Stomach (tissue), 9 donors: ENCODE data around the gene GRM3. TPM values are rescaled to one million over a fixed set of nuclear protein-coding genes. Genes with fewer than 3 reads are reported as not detected.

Experiments used
- DNase-seq, 2 donors: peaks; one replicate each; pipeline versions ENCODE4 v3.0.0 to v3.0.0-alpha.2; 2013 to 2019
- H3K27ac ChIP-seq, 5 donors: fragments of 200-600 bp in 4 of 5; sonication (generic) in 4 of 5; one replicate each; pipeline ENCODE4 v1.5.1; 2013 to 2019; ENCODE audit warnings: mild to moderate bottlenecking in 1 of 5, moderate library complexity in 1 of 5
- H3K27me3 ChIP-seq, 3 donors: fragments of 200-600 bp; sonication (generic); one replicate each; pipeline ENCODE4 v1.5.1; 2017 to 2019; ENCODE audit warnings: mixed run types in 1 of 3
- H3K36me3 ChIP-seq, 4 donors: fragments of 200-600 bp; sonication (generic); 1 replicate in 3 of 4; 2 replicates in 1 of 4; pipeline ENCODE4 v1.5.1; 2016 to 2019
- H3K4me1 ChIP-seq, 4 donors: fragments of 200-600 bp; sonication (generic); one replicate each; pipeline ENCODE4 v1.5.1; 2016 to 2019
- H3K4me3 ChIP-seq, 4 donors: fragments of 200-600 bp; sonication (generic) in 3 of 4; one replicate each; pipeline ENCODE4 v1.5.1; 2016 to 2019; ENCODE audit warnings: mild to moderate bottlenecking in 1 of 4
- H3K9me3 ChIP-seq, 4 donors: fragments of 200-600 bp; sonication (generic); one replicate each; pipeline ENCODE4 v1.5.1; 2016 to 2019
- CTCF ChIP-seq, 7 experiments: fragments of 450-650 bp in 4 of 7; fragments of 200-600 bp in 3 of 7; sonication (generic) in 3 of 7; IDR thresholded peaks; one replicate each; pipeline ENCODE4 v1.5.1; 2016 to 2019; ENCODE audit warnings: antibody characterized with exemption in 7 of 7, control low read depth in 2 of 7, mild to moderate bottlenecking in 1 of 7
- EP300 ChIP-seq: sonication (generic); formaldehyde crosslinking; IDR thresholded peaks from one replicate; pipeline ENCODE4 v1.6.1; 2017; ENCODE audit warnings: antibody characterized with exemption
- POLR2A ChIP-seq, 4 donors: fragments of 450-650 bp; IDR thresholded peaks; one replicate each; pipeline ENCODE4 v1.6.1; 2016; ENCODE audit warnings: antibody characterized with exemption in 4 of 4, control low read depth in 2 of 4, mild to moderate bottlenecking in 1 of 4, moderate library complexity in 1 of 4
- POLR2AphosphoS5 ChIP-seq, 3 donors: sonication (generic); formaldehyde crosslinking; IDR thresholded peaks; one replicate each; pipeline ENCODE4 v1.6.1; 2016; ENCODE audit warnings: antibody characterized with exemption in 3 of 3
- WGBS, 5 donors: extraction: QIAGEN DNeasy Blood & Tissue Kit in 3 of 5; methylation state at CpG; one replicate each; pipeline versions ENCODE4 v1.1.5 to v1.1.7; 2013 to 2018; 5-methylcytosine and 5-hydroxymethylcytosine counted together
- intact Hi-C: fragments of 100-400 bp; cut with DNase I; formaldehyde crosslinking; loops from one replicate; pipeline ENCODE4 v1.15.1; 2023; ENCODE audit warnings: low total_unique reads
- polyA plus RNA-seq, 3 donors: library from polyadenylated mRNA; stranded (reverse); fragments of 200-250 nt; gene quantifications; one replicate each; pipeline ENCODE4 v1.2.3, GENCODE V29; 2013
- total RNA-seq, 5 donors: library from RNA; depleted of rRNA; stranded (reverse); fragments of >200 nt; gene quantifications; one replicate each; pipeline versions ENCODE4 v1.1.0 to v1.2.3, GENCODE V29; 2014 to 2016
- donor health status: healthy with polysubstance abuse.
- donor health status: Bipolar disorder and iron deficiency.
- donor health status: healthy.

GRM3 gene
- total and polyA plus RNA-seq, 8 donors, result 0.55 TPM; not detected in 7

- intact Hi-C loops, result no loop called here
- H3K27ac ChIP-seq, result no peak overlapping the region
- no peak overlapping the region for H3K4me3 ChIP-seq
- H3K9me3 ChIP-seq, result no peaks in the 10 kb centered on the region
- 25 to 58% (median 43%) methylated on average over 3 of the region's 3 CpGs for WGBS, 5 donors
- TF ChIP-seq POLR2AphosphoS5 (IDR thresholded peaks at IDR 0.05), result peak in 1 of 3 donors; percentile 10
- no peak for TF ChIP-seq EP300
- H3K36me3 ChIP-seq, result no peaks in the 10 kb centered on the region
- H3K27me3 ChIP-seq, result no peaks in the 10 kb centered on the region
- H3K4me1 ChIP-seq, result no peaks in the 10 kb centered on the region
- DNase-seq, result peak; percentile 26 to 70
These were observed 101.5 kb downstream of the GRM3 start for GRCh38 chr7:86745013-86745745.

- Histone ChIP-seq H3K4me3 (no peak overlapping the region), H3K27ac (no peak overlapping the region), H3K9me3 (no peaks in the 10 kb centered on the region), H3K4me1 (no peaks in the 10 kb centered on the region), H3K27me3 (no peaks in the 10 kb centered on the region), H3K36me3 (no peaks in the 10 kb centered on the region)
- no peak for TF ChIP-seq POLR2AphosphoS5 (IDR thresholded peaks at IDR 0.05)
- TF ChIP-seq CTCF (IDR thresholded peaks at IDR 0.05), result no peak
- no peak for TF ChIP-seq POLR2A (IDR thresholded peaks at IDR 0.05)
- TF ChIP-seq EP300, result no peak
- DNase-seq, result peak in 1 of 2 donors; percentile 14
- intact Hi-C loops, result no loop called here
- WGBS, 5 donors, result 43 to 73% (median 51%) methylated on average over 3 of the region's 3 CpGs
These were observed 104.0 kb downstream of the GRM3 start for GRCh38 chr7:86747698-86748097.

GRCh38 chr7:86748201-86748600, 104.5 kb downstream of the GRM3 start:
- Histone ChIP-seq H3K27me3 (no peaks in the 10 kb centered on the region), H3K4me3 (no peak overlapping the region), H3K9me3 (no peaks in the 10 kb centered on the region), H3K4me1 (no peaks in the 10 kb centered on the region), H3K36me3 (no peaks in the 10 kb centered on the region), H3K27ac (no peak overlapping the region)
- intact Hi-C loops, result no loop called here
- 57 to 77% (median 70%) methylated on average over 4 of the region's 4 CpGs for WGBS, 5 donors
- DNase-seq, result no peak
- TF ChIP-seq POLR2A (IDR thresholded peaks at IDR 0.05) (no peak), CTCF (IDR thresholded peaks at IDR 0.05) (no peak), EP300 (no peak), POLR2AphosphoS5 (IDR thresholded peaks at IDR 0.05) (no peak)

- 71 to 84% (median 78%) methylated on average over 7 of the region's 7 CpGs for WGBS, 5 donors
- Histone ChIP-seq H3K4me3 (no peak overlapping the region), H3K27ac (no peak overlapping the region)
These were observed 105.4 kb downstream of the GRM3 start for GRCh38 chr7:86748843-86749719.

More at GRCh38 chr7:86748843-86749719, 105.4 kb downstream of the GRM3 start:
- Histone ChIP-seq H3K9me3 (no peaks in the 10 kb centered on the region), H3K27me3 (no peaks in the 10 kb centered on the region), H3K36me3 (no peaks in the 10 kb centered on the region), H3K4me1 (no peaks in the 10 kb centered on the region)
- TF ChIP-seq EP300, result no peak
- no peak for TF ChIP-seq POLR2A (IDR thresholded peaks at IDR 0.05)
- TF ChIP-seq CTCF (IDR thresholded peaks at IDR 0.05), result no peak
- TF ChIP-seq POLR2AphosphoS5 (IDR thresholded peaks at IDR 0.05), result no peak
- intact Hi-C loops, result no loop called here
- peak in 1 of 2 donors; percentile 23 for DNase-seq
